Measurements from ENCODE around the gene HLA-DQA2.

DNA sequence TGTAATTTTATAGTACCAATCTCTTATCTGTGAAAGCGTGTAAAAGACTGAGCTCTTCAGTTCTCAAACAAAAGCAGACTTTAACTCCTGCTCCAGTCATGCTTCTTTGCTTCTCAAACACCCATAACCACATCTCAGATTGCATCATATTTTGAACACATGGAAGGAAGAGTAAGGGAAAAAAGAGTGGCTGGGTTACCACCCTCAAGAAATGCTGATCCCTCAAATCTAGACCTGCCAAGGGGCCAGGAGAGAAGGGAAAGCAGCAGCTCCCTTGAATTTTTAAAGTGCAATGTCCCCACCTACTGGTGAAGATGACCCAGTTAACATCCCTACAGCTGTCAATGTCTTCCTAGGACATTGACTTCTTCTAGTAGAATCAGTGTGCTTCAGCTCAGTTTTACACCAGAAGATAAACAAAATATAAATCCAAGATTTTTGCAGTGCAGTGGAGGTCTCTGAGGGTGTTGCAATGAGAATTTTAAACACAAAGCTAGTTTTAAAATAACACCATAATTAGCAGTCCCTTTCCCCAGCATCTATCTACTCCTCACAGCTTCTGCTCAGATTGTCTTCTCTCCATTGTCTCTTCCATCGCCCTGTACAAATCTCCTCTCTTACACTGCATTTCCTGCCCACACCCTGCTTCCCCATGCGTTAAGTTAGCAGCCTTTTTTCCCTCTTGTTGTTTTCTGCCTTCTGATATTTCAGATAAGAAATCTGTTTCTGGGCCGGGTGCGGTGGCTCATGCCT lies 44.8 kb downstream of the HLA-DQA2 start:
- TF ChIP-seq, protein P1, sequence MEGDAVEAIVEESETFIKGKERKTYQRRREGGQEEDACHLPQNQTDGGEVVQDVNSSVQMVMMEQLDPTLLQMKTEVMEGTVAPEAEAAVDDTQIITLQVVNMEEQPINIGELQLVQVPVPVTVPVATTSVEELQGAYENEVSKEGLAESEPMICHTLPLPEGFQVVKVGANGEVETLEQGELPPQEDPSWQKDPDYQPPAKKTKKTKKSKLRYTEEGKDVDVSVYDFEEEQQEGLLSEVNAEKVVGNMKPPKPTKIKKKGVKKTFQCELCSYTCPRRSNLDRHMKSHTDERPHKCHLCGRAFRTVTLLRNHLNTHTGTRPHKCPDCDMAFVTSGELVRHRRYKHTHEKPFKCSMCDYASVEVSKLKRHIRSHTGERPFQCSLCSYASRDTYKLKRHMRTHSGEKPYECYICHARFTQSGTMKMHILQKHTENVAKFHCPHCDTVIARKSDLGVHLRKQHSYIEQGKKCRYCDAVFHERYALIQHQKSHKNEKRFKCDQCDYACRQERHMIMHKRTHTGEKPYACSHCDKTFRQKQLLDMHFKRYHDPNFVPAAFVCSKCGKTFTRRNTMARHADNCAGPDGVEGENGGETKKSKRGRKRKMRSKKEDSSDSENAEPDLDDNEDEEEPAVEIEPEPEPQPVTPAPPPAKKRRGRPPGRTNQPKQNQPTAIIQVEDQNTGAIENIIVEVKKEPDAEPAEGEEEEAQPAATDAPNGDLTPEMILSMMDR (IDR thresholded peaks at IDR 0.05) = peak in 4 of 6 experiments; percentile 22 to 55 (median 48)
- no peak for TF ChIP-seq POLR2A (IDR thresholded peaks at IDR 0.05)

Measured in thyroid gland (tissue), 4 donors.